B cell (primary cell): ENCODE results near the gene CREB5. TPM values are rescaled to one million over a fixed set of nuclear protein-coding genes. Genes with fewer than 3 reads are reported as not detected.

ENCODE experiments used
- ATAC-seq: fragments of 200-7000 bp; cut with Tn5 transposase; one replicate; pipeline ENCODE4 v1.10.0; 2021; ENCODE audit warnings: low read depth, mild to moderate bottlenecking, moderate number of reproducible peaks, moderate library complexity
- CTCF ChIA-PET: fragments of 350-600 bp; sonication (Branson Sonifier 250); formaldehyde crosslinking; loops from one replicate; lab custom pipeline; 2021; ENCODE audit warnings: antibody characterized with exemption, inconsistent platforms; lab: Charles Lee
- POLR2A ChIA-PET: fragments of 350-600 bp; sonication (Branson Sonifier 250); formaldehyde crosslinking; loops from one replicate; lab custom pipeline; 2021; ENCODE audit warnings: antibody characterized with exemption; lab: Charles Lee
- DNase-seq: peaks from one replicate; pipeline ENCODE4 v3.0.0; 2013
- H2AFZ ChIP-seq: 2 replicates; pipeline ENCODE4 v1.6.1; 2012; ENCODE audit warnings: mild to moderate bottlenecking, low read depth, low read length; ENCODE audit not compliant: insufficient read depth, poor library complexity, severe bottlenecking
- H3K27ac ChIP-seq, 2 donors: 1 replicate in 1 of 2; 2 replicates in 1 of 2; pipeline ENCODE4 v1.5.1; 2012 to 2013; ENCODE audit warnings: low read length in 2 of 2, mild to moderate bottlenecking in 2 of 2, moderate library complexity in 1 of 2
- H3K27me3 ChIP-seq, 4 experiments: fragments of 200-600 bp in 1 of 4; sonication (generic) in 1 of 4; replicated peaks in 1 of 4; 1 replicate in 2 of 4; 2 replicates in 2 of 4; pipeline versions ENCODE4 v1.6.1 to v1.7.0; 2013 to 2016; ENCODE audit warnings: low read length in 3 of 4, mild to moderate bottlenecking in 2 of 4, mixed read lengths in 1 of 4, moderate library complexity in 1 of 4; ENCODE audit not compliant: insufficient read depth in 4 of 4, control insufficient read depth in 3 of 4; ENCODE audit errors: control extremely low read depth in 1 of 4
- H3K36me3 ChIP-seq, 2 experiments: replicated peaks in 1 of 2; 1 replicate in 1 of 2; 2 replicates in 1 of 2; pipeline versions ENCODE4 v1.6.1 to v1.7.1; 2013; ENCODE audit warnings: low read length in 1 of 2; ENCODE audit not compliant: insufficient read depth in 2 of 2, control insufficient read depth in 1 of 2; ENCODE audit errors: control extremely low read depth in 1 of 2, extremely low read depth in 1 of 2
- H3K4me1 ChIP-seq, 2 donors: fragments of 200-600 bp in 1 of 2; sonication (generic) in 1 of 2; 1 replicate in 1 of 2; 2 replicates in 1 of 2; pipeline versions ENCODE4 v1.5.1 to v1.6.1; 2013 to 2017; ENCODE audit warnings: low read length in 2 of 2; ENCODE audit not compliant: control insufficient read depth in 2 of 2, insufficient read depth in 2 of 2
- H3K4me2 ChIP-seq: replicated peaks from 2 replicates; pipeline ENCODE3; 2012; ENCODE audit warnings: mild to moderate bottlenecking, low read depth, low read length; ENCODE audit not compliant: poor library complexity, severe bottlenecking
- H3K4me3 ChIP-seq, 5 experiments: fragments of 200-600 bp in 1 of 5; sonication (generic) in 1 of 5; 1 replicate in 3 of 5; 2 replicates in 2 of 5; pipeline versions ENCODE4 v1.5.1 to v1.7.0; 2011 to 2016; ENCODE audit warnings: low read length in 4 of 5, mild to moderate bottlenecking in 4 of 5, low read depth in 2 of 5, control low read depth in 1 of 5, moderate library complexity in 1 of 5; ENCODE audit not compliant: insufficient read depth in 1 of 5; ENCODE audit errors: control extremely low read depth in 1 of 5, extremely low read depth in 1 of 5
- H3K79me2 ChIP-seq: fragments of 200-600 bp; sonication (generic); one replicate; pipeline ENCODE4 v1.6.0; 2016; ENCODE audit warnings: low read length; ENCODE audit not compliant: control insufficient read depth, insufficient read depth
- H3K9ac ChIP-seq: fragments of 200-600 bp; sonication (generic); 2 replicates; pipeline ENCODE4 v1.6.1; 2017; ENCODE audit warnings: mild to moderate bottlenecking, low read length, moderate library complexity
- H3K9me3 ChIP-seq, 3 donors: one replicate each; pipeline versions ENCODE4 v1.6.1 to v1.7.1; 2013; ENCODE audit warnings: low read length in 2 of 3; ENCODE audit not compliant: control insufficient read depth in 2 of 3, insufficient read depth in 1 of 3; ENCODE audit errors: control extremely low read depth in 1 of 3
- H4K20me1 ChIP-seq: 2 replicates; pipeline ENCODE4 v1.6.0; 2012; ENCODE audit warnings: mild to moderate bottlenecking, low read length; ENCODE audit not compliant: insufficient read depth, control insufficient read depth, poor library complexity, severe bottlenecking
- H3K27ac Mint-ChIP-seq: one replicate; pipeline ENCODE4 v1.8.0; 2021; ENCODE audit warnings: mixed read lengths
- H3K27me3 Mint-ChIP-seq: one replicate; pipeline ENCODE4 v1.8.0; 2021; ENCODE audit warnings: mixed read lengths
- H3K4me1 Mint-ChIP-seq: one replicate; pipeline ENCODE4 v1.8.0; 2021; ENCODE audit warnings: mixed read lengths
- H3K4me3 Mint-ChIP-seq: one replicate; pipeline ENCODE4 v1.8.0; 2021; ENCODE audit warnings: mixed read lengths
- H3K9me3 Mint-ChIP-seq: one replicate; pipeline ENCODE4 v1.8.0; 2022; ENCODE audit warnings: mixed read lengths; ENCODE audit not compliant: insufficient read depth
- EZH2 ChIP-seq: IDR thresholded peaks from 2 replicates; pipeline ENCODE4 v1.6.1; 2012; ENCODE audit warnings: borderline replicate concordance, low read depth, mild to moderate bottlenecking, moderate library complexity, low read length; ENCODE audit not compliant: insufficient read depth, poor library complexity, severe bottlenecking
- WGBS: methylation state at CpG from one replicate; pipeline ENCODE4 v1.1.5; 2013; ENCODE audit warnings: missing lambda C conversion rate; ENCODE audit not compliant: insufficient coverage; 5-methylcytosine and 5-hydroxymethylcytosine counted together
- intact Hi-C: fragments of 100-400 bp; cut with micrococcal nuclease; formaldehyde crosslinking; loops from one replicate; pipeline ENCODE4 v1.10.0; 2022
- polyA plus RNA-seq: library from polyadenylated mRNA; depleted of rRNA; stranded (reverse); fragments of >200 nt; gene quantifications from 2 replicates; pipeline ENCODE4 v1.2.3, GENCODE V29; 2012
- total RNA-seq, 2 donors: library from RNA; stranded (reverse); fragments of 120-200 nt in 1 of 2; gene quantifications; 1 replicate in 1 of 2; 2 replicates in 1 of 2; pipeline versions ENCODE4 v1.2.3 to v1.2.4, GENCODE V29; 2013 to 2022
- TF ChIP-seq, protein P1 (sequence below): fragments of 200-600 bp; IDR thresholded peaks from one replicate; pipeline ENCODE4 v1.8.0; 2022; ENCODE audit warnings: antibody characterized with exemption, mild to moderate bottlenecking

CREB5 gene
- total and polyA plus RNA-seq, 2 donors (not counting 1 experiment from before 2014, with no cell fraction given) = 0.05 to 0.95 TPM

DNA sequence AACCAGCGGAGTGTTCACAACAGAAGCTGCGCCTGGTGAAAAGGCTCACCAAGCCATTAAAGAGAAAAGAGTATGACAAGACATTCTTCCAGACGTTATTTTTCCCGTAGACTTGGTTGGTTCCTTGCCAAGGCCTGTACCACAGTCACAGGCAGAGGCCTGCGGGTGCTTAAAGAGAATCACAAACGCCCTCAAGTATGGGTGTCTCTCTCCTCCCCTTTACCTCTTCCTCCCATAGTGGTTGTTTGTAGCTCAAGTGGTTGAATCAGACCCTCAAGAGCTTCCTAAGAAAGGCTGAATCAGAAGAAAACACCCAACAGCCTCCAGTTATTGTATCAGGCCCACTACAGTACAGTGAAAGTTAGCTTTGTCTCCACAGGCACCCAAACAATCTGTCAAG, 169.0 kb downstream of the CREB5 start:
- Histone ChIP-seq H3K4me2 (no peak overlapping the region), H3K36me3 (no peaks in the 10 kb centered on the region), H4K20me1 (no peaks in the 10 kb centered on the region), H2AFZ (no peak overlapping the region), H3K27me3 (no peaks in the 10 kb centered on the region), H3K9ac (no peak overlapping the region), H3K27ac (no peak overlapping the region), H3K4me1 (no peaks in the 10 kb centered on the region), H3K4me3 (no peak overlapping the region), H3K79me2 (no peaks in the 10 kb centered on the region), H3K9me3 (no peaks in the 10 kb centered on the region)
- 96% methylated on average over 4 of the region's 6 CpGs for WGBS
- DNase-seq = no peak
- TF ChIP-seq EZH2 = no peak
- TF ChIP-seq, protein P1, sequence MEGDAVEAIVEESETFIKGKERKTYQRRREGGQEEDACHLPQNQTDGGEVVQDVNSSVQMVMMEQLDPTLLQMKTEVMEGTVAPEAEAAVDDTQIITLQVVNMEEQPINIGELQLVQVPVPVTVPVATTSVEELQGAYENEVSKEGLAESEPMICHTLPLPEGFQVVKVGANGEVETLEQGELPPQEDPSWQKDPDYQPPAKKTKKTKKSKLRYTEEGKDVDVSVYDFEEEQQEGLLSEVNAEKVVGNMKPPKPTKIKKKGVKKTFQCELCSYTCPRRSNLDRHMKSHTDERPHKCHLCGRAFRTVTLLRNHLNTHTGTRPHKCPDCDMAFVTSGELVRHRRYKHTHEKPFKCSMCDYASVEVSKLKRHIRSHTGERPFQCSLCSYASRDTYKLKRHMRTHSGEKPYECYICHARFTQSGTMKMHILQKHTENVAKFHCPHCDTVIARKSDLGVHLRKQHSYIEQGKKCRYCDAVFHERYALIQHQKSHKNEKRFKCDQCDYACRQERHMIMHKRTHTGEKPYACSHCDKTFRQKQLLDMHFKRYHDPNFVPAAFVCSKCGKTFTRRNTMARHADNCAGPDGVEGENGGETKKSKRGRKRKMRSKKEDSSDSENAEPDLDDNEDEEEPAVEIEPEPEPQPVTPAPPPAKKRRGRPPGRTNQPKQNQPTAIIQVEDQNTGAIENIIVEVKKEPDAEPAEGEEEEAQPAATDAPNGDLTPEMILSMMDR = no peak
- Mint-ChIP-seq H3K4me3 (no peak overlapping the region), H3K9me3 (no peaks in the 10 kb centered on the region), H3K27ac (no peak overlapping the region), H3K4me1 (no peaks in the 10 kb centered on the region), H3K27me3 (peaks cover 17% of the 10 kb centered on the region)
- no peak for ATAC-seq
- ChIA-PET CTCF (no interaction called here), POLR2A (no interaction called here)
- intact Hi-C loops = no loop called here

DNA sequence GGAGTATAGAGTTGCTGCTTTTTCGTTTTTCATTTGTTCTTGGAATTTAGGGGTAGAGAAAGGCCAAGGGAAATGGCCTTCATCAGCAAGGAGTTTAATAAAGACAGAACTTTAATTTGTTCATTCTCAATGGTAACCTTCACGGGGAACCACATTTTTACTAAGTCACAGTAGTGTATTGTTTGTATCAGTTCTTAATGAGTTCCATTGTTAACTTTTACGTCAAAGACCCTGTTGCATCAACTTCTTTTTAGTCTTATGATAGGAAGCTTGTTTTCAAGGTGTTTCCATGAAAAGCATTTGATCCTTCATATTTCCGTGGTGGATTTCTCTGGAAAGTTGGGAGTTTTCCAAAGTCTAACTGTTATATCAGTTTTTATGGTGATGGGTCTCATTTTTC, 169.9 kb downstream of the CREB5 start:
- WGBS = no CpG with 5 or more reads among the region's 4 CpGs
- Histone ChIP-seq H3K9me3 (no peaks in the 10 kb centered on the region), H3K4me3 (no peak overlapping the region), H3K36me3 (no peaks in the 10 kb centered on the region), H2AFZ (no peak overlapping the region), H3K9ac (no peak overlapping the region), H3K79me2 (no peaks in the 10 kb centered on the region), H3K4me1 (no peaks in the 10 kb centered on the region), H4K20me1 (no peaks in the 10 kb centered on the region), H3K4me2 (no peak overlapping the region), H3K27me3 (no peaks in the 10 kb centered on the region), H3K27ac (no peak overlapping the region)
- Mint-ChIP-seq H3K9me3 (no peaks in the 10 kb centered on the region), H3K4me1 (no peaks in the 10 kb centered on the region), H3K27ac (no peak overlapping the region), H3K4me3 (no peak overlapping the region), H3K27me3 (peaks cover 21% of the 10 kb centered on the region)
- CTCF ChIA-PET = no interaction called here
- DNase-seq = no peak
- ATAC-seq = no peak
- intact Hi-C loops = no loop called here
- TF ChIP-seq, protein P1 = no peak
- no peak for TF ChIP-seq EZH2
- POLR2A ChIA-PET = no interaction called here
